ENCODE data around the gene SCTR.

SCTR gene

DNA sequence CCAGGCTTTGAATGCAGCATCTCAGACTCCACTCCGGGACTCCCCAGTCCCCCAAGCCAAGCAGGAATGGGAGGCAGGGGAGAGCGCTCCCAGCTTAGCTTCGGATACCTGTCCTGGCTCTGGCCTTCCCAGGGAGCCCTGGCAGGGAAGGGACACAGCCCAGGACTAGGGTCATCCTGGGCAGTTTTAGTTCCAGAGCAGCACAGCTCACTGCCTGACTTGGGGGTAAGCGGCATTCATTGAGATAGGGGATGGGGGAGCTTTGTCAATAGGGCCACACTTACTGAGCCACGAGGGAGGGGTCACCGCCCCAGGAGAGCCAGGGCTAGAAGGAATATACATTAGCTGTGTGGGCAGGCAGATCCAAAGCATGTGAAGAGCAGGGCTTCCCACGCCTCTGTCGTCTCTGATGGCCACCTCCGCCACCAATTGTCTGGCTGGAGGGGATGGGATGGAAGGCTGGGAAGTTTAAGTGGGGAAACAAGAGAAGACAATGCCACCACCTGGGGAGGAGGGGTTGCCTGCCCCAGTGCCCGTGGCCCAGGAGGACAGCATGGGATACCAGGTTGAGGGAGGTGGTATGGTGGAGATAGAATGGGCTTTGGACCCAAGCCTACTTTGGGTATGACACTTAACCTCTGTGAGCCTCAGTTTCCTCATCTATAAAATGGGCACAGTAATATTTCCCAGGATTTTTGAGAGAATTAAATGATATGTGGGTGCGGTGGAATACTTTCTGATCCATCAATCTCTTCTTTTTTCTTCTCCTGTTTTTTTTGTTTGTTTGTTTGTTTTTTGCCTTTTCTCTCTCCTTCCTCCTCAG lies 40.2 kb downstream of the SCTR start:
- TF ChIP-seq, protein P1, sequence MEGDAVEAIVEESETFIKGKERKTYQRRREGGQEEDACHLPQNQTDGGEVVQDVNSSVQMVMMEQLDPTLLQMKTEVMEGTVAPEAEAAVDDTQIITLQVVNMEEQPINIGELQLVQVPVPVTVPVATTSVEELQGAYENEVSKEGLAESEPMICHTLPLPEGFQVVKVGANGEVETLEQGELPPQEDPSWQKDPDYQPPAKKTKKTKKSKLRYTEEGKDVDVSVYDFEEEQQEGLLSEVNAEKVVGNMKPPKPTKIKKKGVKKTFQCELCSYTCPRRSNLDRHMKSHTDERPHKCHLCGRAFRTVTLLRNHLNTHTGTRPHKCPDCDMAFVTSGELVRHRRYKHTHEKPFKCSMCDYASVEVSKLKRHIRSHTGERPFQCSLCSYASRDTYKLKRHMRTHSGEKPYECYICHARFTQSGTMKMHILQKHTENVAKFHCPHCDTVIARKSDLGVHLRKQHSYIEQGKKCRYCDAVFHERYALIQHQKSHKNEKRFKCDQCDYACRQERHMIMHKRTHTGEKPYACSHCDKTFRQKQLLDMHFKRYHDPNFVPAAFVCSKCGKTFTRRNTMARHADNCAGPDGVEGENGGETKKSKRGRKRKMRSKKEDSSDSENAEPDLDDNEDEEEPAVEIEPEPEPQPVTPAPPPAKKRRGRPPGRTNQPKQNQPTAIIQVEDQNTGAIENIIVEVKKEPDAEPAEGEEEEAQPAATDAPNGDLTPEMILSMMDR (IDR thresholded peaks at IDR 0.05; ENCODE audit: low read depth, low read length), result no peak
- DNase-seq, result no peak
- Histone ChIP-seq H3K4me3 (ENCODE audit: low read depth, low read length) (no peak overlapping the region), H3K27me3 (no peaks in the 10 kb centered on the region), H3K4me1 (peaks cover 3% of the 10 kb centered on the region), H3K36me3 (no peaks in the 10 kb centered on the region), H3K9me3 (no peaks in the 10 kb centered on the region)

DNA sequence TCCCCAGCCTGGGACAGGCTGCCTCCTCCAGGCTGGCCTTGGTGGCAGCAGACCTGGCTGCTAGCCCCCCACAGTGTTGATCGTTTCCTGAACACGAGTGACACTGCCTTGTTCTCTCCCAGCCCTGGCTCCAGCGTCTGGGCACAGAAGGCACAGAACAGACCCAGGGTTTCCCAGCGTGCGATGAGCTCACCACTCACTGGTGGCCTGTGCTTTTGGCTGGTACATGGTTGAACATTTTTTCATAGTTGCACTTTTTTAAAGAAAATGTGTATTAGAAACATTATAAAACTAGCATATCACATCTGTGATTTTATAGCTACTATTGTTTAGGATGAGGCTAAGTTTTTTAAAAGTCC lies 40.9 kb downstream of the SCTR start:
- H3K4me3 ChIP-seq (ENCODE audit: low read depth, low read length), result no peak overlapping the region
- TF ChIP-seq, protein P1 (IDR thresholded peaks at IDR 0.05; ENCODE audit: low read depth, low read length), result no peak
- H3K9me3 ChIP-seq, result no peaks in the 10 kb centered on the region
- H3K4me1 ChIP-seq, result peaks cover 3% of the 10 kb centered on the region
- no peaks in the 10 kb centered on the region for H3K27me3 ChIP-seq
- H3K36me3 ChIP-seq, result no peaks in the 10 kb centered on the region
- no peak for DNase-seq

DNA sequence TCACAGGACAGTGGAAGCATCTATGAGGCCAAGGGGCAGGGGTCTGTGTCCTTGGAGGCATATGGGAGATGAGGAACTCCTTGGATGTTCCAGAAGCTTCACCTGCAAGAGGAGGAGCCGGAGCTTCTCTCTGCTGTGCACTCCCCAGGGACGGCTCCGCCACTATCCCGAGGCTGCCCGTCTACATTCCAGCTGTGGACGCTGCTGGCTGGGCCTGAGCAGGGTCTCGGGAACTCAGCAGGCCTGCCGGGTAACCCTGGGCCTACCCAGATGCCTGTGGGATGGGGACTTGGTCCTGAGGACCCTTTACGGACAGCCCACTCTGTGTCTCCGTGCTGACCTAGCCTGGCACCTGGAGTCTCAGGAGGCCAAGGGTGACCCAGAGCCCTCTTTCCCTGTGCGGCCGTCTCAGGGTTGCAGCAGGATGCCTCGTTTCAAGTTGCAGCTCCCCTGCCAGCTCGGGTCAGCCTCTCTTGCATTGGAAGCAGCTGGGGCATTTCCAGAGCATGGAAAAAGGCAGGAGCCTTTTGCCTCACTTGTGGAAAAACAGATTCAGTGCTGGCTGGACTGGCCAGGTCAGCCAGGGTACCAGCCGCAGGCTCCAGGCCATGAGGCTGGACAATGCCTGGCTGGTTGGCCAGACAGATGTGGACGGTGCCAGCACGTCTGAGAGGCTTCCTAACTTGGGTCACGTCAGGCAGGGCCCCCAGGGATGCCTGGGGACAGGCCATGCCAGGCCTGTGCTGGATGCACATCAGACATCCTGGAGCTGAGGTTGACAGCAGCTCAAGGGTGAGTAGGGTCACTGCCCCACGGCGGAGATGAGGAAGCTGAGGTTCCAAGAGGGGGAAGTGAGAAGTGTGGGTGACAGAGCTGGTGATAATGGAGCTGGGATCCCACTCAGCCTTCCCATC lies 41.5 kb downstream of the SCTR start:
- no peak for DNase-seq
- Histone ChIP-seq H3K4me3 (ENCODE audit: low read depth, low read length) (no peak overlapping the region), H3K27me3 (no peaks in the 10 kb centered on the region), H3K4me1 (peaks cover 3% of the 10 kb centered on the region), H3K9me3 (no peaks in the 10 kb centered on the region), H3K36me3 (no peaks in the 10 kb centered on the region)
- TF ChIP-seq, protein P1 (IDR thresholded peaks at IDR 0.05; ENCODE audit: low read depth, low read length), result no peak

DNA sequence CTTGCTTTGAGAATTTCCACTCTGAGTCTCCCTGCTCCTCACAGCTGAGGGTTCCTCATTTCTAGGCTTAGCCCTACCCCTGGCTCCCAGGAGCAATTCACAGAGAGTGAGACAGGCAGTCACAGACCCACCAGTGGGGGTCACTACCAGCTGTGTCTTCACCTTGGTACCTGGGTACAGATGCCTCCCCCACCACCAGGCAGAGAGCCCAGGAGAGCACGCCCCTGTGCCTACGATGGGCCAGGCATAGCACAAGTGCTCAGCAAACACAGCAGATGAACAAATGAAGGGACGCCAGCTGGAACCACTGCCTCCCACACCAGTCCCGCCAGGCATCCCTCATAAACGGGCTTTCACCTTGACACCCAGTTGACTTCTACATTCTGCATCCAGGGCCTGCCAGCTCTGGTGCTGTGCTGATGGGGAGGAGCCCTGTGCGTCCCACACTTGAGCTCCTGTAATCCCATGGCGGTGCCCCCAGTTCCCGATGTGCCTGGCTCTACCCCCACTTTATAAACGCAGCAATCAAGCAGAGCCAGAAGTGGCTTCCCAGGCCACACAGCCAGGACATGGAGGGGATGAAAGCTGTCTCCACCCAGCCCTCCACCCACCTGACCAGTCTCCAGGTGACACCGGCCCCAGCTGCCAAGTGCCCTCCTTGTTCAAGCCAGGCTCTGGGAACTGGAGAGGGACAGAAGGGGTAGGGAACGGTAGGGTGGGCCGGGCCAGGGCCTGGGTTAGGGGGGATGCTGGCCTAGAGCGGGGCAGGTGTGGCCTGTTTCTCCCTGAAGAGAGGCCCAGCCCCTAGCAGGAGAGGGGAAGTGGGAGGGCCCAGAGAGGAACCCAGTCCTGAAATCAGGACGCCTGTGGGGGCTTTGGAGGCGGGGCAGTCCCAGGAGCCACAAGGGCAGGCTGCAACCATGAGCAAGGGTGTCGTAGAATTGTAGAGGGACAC lies 42.5 kb downstream of the SCTR start:
- no peaks in the 10 kb centered on the region for H3K36me3 ChIP-seq
- no peak for DNase-seq
- TF ChIP-seq, protein P1 (IDR thresholded peaks at IDR 0.05; ENCODE audit: low read depth, low read length), result no peak
- peaks cover 3% of the 10 kb centered on the region for H3K4me1 ChIP-seq
- H3K9me3 ChIP-seq, result no peaks in the 10 kb centered on the region
- H3K4me3 ChIP-seq (ENCODE audit: low read depth, low read length), result no peak overlapping the region
- H3K27me3 ChIP-seq, result no peaks in the 10 kb centered on the region

DNA sequence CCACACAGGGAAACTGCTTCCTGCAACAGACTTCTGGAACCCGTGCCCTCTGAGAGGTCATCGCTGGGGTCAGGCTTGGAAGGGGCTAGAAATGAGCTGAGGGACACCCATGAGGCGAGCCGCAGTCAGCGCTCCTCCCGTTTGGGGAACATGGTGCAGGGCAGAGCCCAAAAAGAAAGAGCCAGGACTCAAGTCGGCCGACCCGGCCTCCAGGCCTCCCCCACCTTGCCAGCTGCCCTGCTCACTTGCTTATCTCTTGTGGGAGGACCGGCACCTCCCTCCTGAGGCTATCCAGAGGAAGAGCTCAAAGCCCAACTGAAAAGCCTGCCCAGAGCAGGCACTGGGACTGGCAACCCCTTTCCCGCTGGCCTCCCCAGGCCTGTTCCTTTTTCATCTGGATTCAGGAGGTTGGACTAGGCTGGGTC lies 43.6 kb downstream of the SCTR start:
- Histone ChIP-seq H3K4me3 (ENCODE audit: low read depth, low read length) (no peak overlapping the region), H3K36me3 (no peaks in the 10 kb centered on the region), H3K4me1 (peaks cover 3% of the 10 kb centered on the region), H3K27me3 (no peaks in the 10 kb centered on the region), H3K9me3 (no peaks in the 10 kb centered on the region)
- TF ChIP-seq, protein P1 (IDR thresholded peaks at IDR 0.05; ENCODE audit: low read depth, low read length), result no peak
- peak; percentile 30 for DNase-seq
